GM12878 (cell line): ENCODE results near the gene PDCD11. TPM values are rescaled to one million over a fixed set of nuclear protein-coding genes. Genes with fewer than 3 reads are reported as not detected.

Source experiments
- ATAC-seq: fragments of 200-7000 bp; cut with Tn5 transposase; 3 replicates; pipeline ENCODE4 v1.9.1; 2020; ENCODE audit warnings: mild to moderate bottlenecking, moderate library complexity
- BruUV-seq: library from RNA; stranded (reverse); fragments of 400-500 nt; replicated peaks from 2 replicates; lab custom pipeline; 2021; lab: Mats Ljungman, UMichigan
- CTCF ChIA-PET: fragments of 300-600 bp; sonication (Branson Sonifier 250); formaldehyde crosslinking; extraction: SDS; loops from one replicate; lab custom pipeline; 2021; ENCODE audit warnings: inconsistent platforms; lab: Yijun Ruan, JAX
- POLR2A ChIA-PET: fragments of 350-600 bp; formaldehyde crosslinking; extraction: SDS; loops from one replicate; lab custom pipeline; 2021; ENCODE audit warnings: inconsistent platforms; lab: Charles Lee
- RAD21 ChIA-PET: fragments of 300-600 bp; sonication (Branson Sonifier 250); formaldehyde crosslinking; loops from one replicate; lab custom pipeline; 2023; ENCODE audit warnings: antibody characterized with exemption; ENCODE audit not compliant: unreplicated experiment; lab: Charles Lee
- SMC1A ChIA-PET: fragments of 300-600 bp; sonication (Branson Sonifier 250); formaldehyde crosslinking; loops from one replicate; lab custom pipeline; 2023; ENCODE audit not compliant: unreplicated experiment, uncharacterized antibody; lab: Charles Lee
- DNase-seq: peaks from one replicate; pipeline ENCODE4 v3.0.0-alpha.2; 2011; ENCODE audit warnings: low read depth, low spot score
- FAIRE-seq: peaks from 3 replicates; lab custom pipeline; 2011; peaks lifted over from hg19 to GRCh38; lab: Jason Lieb, UNC
- H2AFZ ChIP-seq: 2 replicates; pipeline ENCODE4 v1.6.0; 2011; ENCODE audit warnings: low read depth, low read length, control low read depth; ENCODE audit not compliant: control insufficient read depth
- H3K27ac ChIP-seq: 2 replicates; pipeline ENCODE4 v1.5.1; 2011; ENCODE audit warnings: control low read depth; ENCODE audit not compliant: control insufficient read depth, insufficient read depth
- H3K27me3 ChIP-seq, 2 experiments: replicated peaks in 1 of 2; 2 replicates each; pipeline versions ENCODE4 v1.6.0 to v1.6.1; 2011; ENCODE audit warnings: low read length in 1 of 2; ENCODE audit not compliant: control insufficient read depth in 2 of 2, insufficient read depth in 2 of 2
- H3K36me3 ChIP-seq, 2 experiments: 2 replicates each; pipeline ENCODE4 v1.5.1; 2011; ENCODE audit warnings: low read length in 1 of 2; ENCODE audit not compliant: control insufficient read depth in 2 of 2, insufficient read depth in 2 of 2
- H3K4me1 ChIP-seq: 2 replicates; pipeline ENCODE4 v1.6.1; 2011; ENCODE audit warnings: mild to moderate bottlenecking, low read length, moderate library complexity, mixed read lengths; ENCODE audit not compliant: control insufficient read depth, insufficient read depth
- H3K4me2 ChIP-seq: 2 replicates; pipeline ENCODE4 v1.6.0; 2011; ENCODE audit warnings: control low read depth; ENCODE audit not compliant: control insufficient read depth, insufficient read depth
- H3K4me3 ChIP-seq: fragments of 200-600 bp; sonication (generic); 2 replicates; pipeline ENCODE4 v1.5.1; 2016
- H3K79me2 ChIP-seq: 2 replicates; pipeline ENCODE4 v1.6.0; 2011; ENCODE audit warnings: low read length; ENCODE audit not compliant: control insufficient read depth, insufficient read depth
- H3K9ac ChIP-seq: 2 replicates; pipeline ENCODE4 v1.8.0; 2011; ENCODE audit warnings: low read length, control low read depth, mixed read lengths; ENCODE audit not compliant: control insufficient read depth, insufficient read depth
- H3K9me3 ChIP-seq: replicated peaks from 3 replicates; pipeline ENCODE4 v1.5.1; 2011; ENCODE audit warnings: mild to moderate bottlenecking, low read length; ENCODE audit not compliant: control insufficient read depth, insufficient read depth
- H4K20me1 ChIP-seq: 2 replicates; pipeline ENCODE4 v1.6.0; 2011; ENCODE audit not compliant: control insufficient read depth, insufficient read depth
- CBX3 ChIP-seq: fragments of 200-600 bp; sonication (generic); IDR thresholded peaks from 2 replicates; pipeline ENCODE4 v1.6.1; 2016; ENCODE audit warnings: low read depth, borderline replicate concordance
- CHD2 ChIP-seq: IDR thresholded peaks from 2 replicates; pipeline ENCODE4 v1.6.1; 2011; ENCODE audit warnings: low read depth, low read length, improper control_type of control experiment, borderline replicate concordance
- CREB1 ChIP-seq: IDR thresholded peaks from 2 replicates; pipeline ENCODE4 v1.6.1; 2012; ENCODE audit warnings: low read depth, mild to moderate bottlenecking, inconsistent platforms
- EZH2 ChIP-seq: IDR thresholded peaks from 2 replicates; pipeline ENCODE4 v1.6.1; 2012; ENCODE audit warnings: low read depth, mild to moderate bottlenecking, control low read depth, inconsistent platforms, low read length, borderline replicate concordance; ENCODE audit not compliant: control insufficient read depth
- FOXK2 ChIP-seq: fragments of 450-650 bp; IDR thresholded peaks from 2 replicates; pipeline ENCODE4 v1.6.1; 2017; ENCODE audit warnings: mild to moderate bottlenecking, moderate library complexity
- GATAD2B ChIP-seq: fragments of 450-650 bp; conservative IDR thresholded peaks from 2 replicates; pipeline ENCODE4 v1.6.1; 2017; ENCODE audit warnings: low read depth, mild to moderate bottlenecking, moderate library complexity
- HCFC1 ChIP-seq: fragments of 150-350 bp; IDR thresholded peaks from 2 replicates; pipeline ENCODE4 v1.6.1; 2014; ENCODE audit warnings: low read length
- IKZF1 ChIP-seq: fragments of 450-650 bp; conservative IDR thresholded peaks from 2 replicates; pipeline ENCODE4 v1.6.1; 2017; ENCODE audit warnings: antibody characterized with exemption, mild to moderate bottlenecking
- MAX ChIP-seq: IDR thresholded peaks from 2 replicates; pipeline ENCODE4 v1.6.1; 2012; ENCODE audit warnings: low read depth, low read length, improper control_type of control experiment
- NFYB ChIP-seq: IDR thresholded peaks from 2 replicates; pipeline ENCODE4 v1.6.1; 2011; ENCODE audit warnings: low read depth, mild to moderate bottlenecking, low read length, improper control_type of control experiment, moderate library complexity; ENCODE audit not compliant: insufficient read depth
- NR2F1 ChIP-seq: fragments of 450-650 bp; conservative IDR thresholded peaks from 2 replicates; pipeline ENCODE4 v1.6.1; 2017; ENCODE audit warnings: mild to moderate bottlenecking
- RAD51 ChIP-seq: fragments of 450-650 bp; IDR thresholded peaks from 2 replicates; pipeline ENCODE4 v1.6.1; 2016; ENCODE audit warnings: moderate library complexity, mild to moderate bottlenecking, inconsistent platforms
- RBBP5 ChIP-seq: fragments of 200-600 bp; sonication (generic); conservative IDR thresholded peaks from 2 replicates; pipeline ENCODE4 v1.6.1; 2016
- SIX5 ChIP-seq: IDR thresholded peaks from 2 replicates; pipeline ENCODE4 v1.6.1; 2011; ENCODE audit warnings: mild to moderate bottlenecking, low read depth, low read length, moderate library complexity; ENCODE audit not compliant: severe bottlenecking
- SMARCA5 ChIP-seq: fragments of 450-650 bp; IDR thresholded peaks from 2 replicates; pipeline ENCODE4 v1.6.1; 2017; ENCODE audit warnings: mild to moderate bottlenecking
- SPI1 ChIP-seq: IDR thresholded peaks from 2 replicates; pipeline ENCODE4 v1.6.1; 2011; ENCODE audit warnings: low read depth, mild to moderate bottlenecking, low read length, moderate library complexity, borderline replicate concordance; ENCODE audit not compliant: insufficient read depth
- SRF ChIP-seq, 2 experiments: IDR thresholded peaks; 2 replicates each; pipeline ENCODE4 v1.6.1; 2011; ENCODE audit warnings: low read depth in 2 of 2, low read length in 2 of 2, mild to moderate bottlenecking in 1 of 2, moderate library complexity in 1 of 2
- STAT1 ChIP-seq: fragments of 450-650 bp; conservative IDR thresholded peaks from 2 replicates; pipeline ENCODE4 v1.6.1; 2014; ENCODE audit warnings: antibody characterized with exemption, mild to moderate bottlenecking
- YBX1 ChIP-seq: fragments of 450-650 bp; IDR thresholded peaks from 2 replicates; pipeline ENCODE4 v1.6.1; 2016; ENCODE audit warnings: antibody characterized with exemption
- ZZZ3 ChIP-seq: IDR thresholded peaks from 2 replicates; pipeline ENCODE4 v1.6.1; 2011; ENCODE audit warnings: low read depth; ENCODE audit not compliant: control insufficient read depth, insufficient read length
- WGBS: methylation state at CpG from one replicate; pipeline ENCODE4 v1.1.6; 2016; ENCODE audit warnings: low lambda C conversion rate; ENCODE audit not compliant: insufficient replicate concordance, insufficient coverage; ENCODE audit errors: missing lambda C conversion rate; 5-methylcytosine and 5-hydroxymethylcytosine counted together
- in situ Hi-C: fragments of 300-500 bp; cut with MboI; formaldehyde crosslinking; loops from 9 replicates; pipeline ENCODE4 v1.14.3; 2018; ENCODE audit warnings: mixed read lengths
- intact Hi-C: fragments of 100-400 bp; cut with micrococcal nuclease; formaldehyde crosslinking; loops from one replicate; pipeline ENCODE4 v1.14.2; 2022; ENCODE audit not compliant: unreplicated experiment
- polyA plus RNA-seq, 11 experiments: library from polyadenylated mRNA; depleted of rRNA in 4 of 11; unstranded in 6 of 11; stranded (reverse) in 5 of 11; fragments of >200 nt; fragmentation: Nextera tagmentation in 4 of 11; fragmentation: Illumina TruSeq in 1 of 11; extraction: Ambion mirVana in 4 of 11; extraction: Trizol in 1 of 11; gene quantifications; 1 replicate in 1 of 11; 2 replicates in 10 of 11; pipeline versions ENCODE4 v1.2.1 to v1.2.3, GENCODE V29; 2011 to 2016; ENCODE audit warnings: inconsistent platforms in 2 of 11, missing spikeins in 2 of 11, low read depth in 1 of 11
- total RNA-seq, 4 experiments: library from RNA; depleted of rRNA in 3 of 4; stranded (reverse); fragments of >200 nt in 3 of 4; fragmentation: Illumina TruSeq in 1 of 4; extraction: Trizol in 1 of 4; gene quantifications; 2 replicates each; pipeline versions ENCODE4 v1.2.1 to v1.2.3, GENCODE V29; 2013 to 2021
- TF ChIP-seq, protein P1 (sequence below): fragments of 450-650 bp; IDR thresholded peaks from 2 replicates; pipeline ENCODE4 v1.6.1; 2017; ENCODE audit warnings: mild to moderate bottlenecking

Gene PDCD11
- total and polyA plus RNA-seq, 10 of the 15 experiments (the other 5 are each of a cell fraction or from before 2014, with no cell fraction given) = 13.9 to 69.7 (median 44.8) TPM

GRCh38 chr10:103476046-103476768 is 79.8 kb downstream of the PDCD11 start (continued):
- TF ChIP-seq, protein P1, sequence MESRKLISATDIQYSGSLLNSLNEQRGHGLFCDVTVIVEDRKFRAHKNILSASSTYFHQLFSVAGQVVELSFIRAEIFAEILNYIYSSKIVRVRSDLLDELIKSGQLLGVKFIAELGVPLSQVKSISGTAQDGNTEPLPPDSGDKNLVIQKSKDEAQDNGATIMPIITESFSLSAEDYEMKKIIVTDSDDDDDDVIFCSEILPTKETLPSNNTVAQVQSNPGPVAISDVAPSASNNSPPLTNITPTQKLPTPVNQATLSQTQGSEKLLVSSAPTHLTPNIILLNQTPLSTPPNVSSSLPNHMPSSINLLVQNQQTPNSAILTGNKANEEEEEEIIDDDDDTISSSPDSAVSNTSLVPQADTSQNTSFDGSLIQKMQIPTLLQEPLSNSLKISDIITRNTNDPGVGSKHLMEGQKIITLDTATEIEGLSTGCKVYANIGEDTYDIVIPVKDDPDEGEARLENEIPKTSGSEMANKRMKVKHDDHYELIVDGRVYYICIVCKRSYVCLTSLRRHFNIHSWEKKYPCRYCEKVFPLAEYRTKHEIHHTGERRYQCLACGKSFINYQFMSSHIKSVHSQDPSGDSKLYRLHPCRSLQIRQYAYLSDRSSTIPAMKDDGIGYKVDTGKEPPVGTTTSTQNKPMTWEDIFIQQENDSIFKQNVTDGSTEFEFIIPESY = no peak
- TF ChIP-seq ZZZ3 = no peak

DNA sequence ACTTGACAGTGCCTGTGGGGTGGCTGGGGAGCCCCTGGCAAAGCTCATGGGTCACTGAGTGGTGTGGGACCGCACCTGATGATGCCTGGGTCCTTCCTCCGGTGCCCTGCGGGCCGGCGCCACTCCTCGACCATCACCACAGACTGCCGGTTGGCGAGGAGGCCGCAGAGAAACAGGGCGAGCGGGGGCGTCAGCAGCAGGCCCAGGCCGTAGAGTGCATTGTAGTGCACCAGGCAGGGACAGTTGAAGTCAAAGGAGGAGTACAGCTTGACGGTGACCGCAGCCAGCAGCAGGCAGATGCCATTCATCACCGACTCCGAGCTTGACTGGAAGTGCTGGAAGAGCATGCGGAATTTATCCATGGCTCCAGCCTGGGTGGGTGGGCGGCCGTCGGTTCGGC is 82.2 kb downstream of the PDCD11 start:
- TF ChIP-seq RBBP5 (no peak), MAX (no peak), FOXK2 (no peak), CBX3 (no peak), STAT1 (no peak), IKZF1 (no peak), HCFC1 (no peak), SPI1 (no peak), SIX5 (no peak), NR2F1 (no peak), GATAD2B (no peak), RAD51 (no peak), NFYB (no peak), SMARCA5 (no peak), CHD2 (no peak), CREB1 (no peak), EZH2 (no peak), SRF (IDR thresholded peaks at IDR 0.05; ENCODE audit: low read depth in 2 of 2, low read length in 2 of 2) (no peak), YBX1 (no peak)
- H2AFZ ChIP-seq = no peak overlapping the region
- intact Hi-C loops = no loop called here
- POLR2A ChIA-PET = no interaction called here
- H3K27ac ChIP-seq = no peak overlapping the region
- H4K20me1 ChIP-seq = no peaks in the 10 kb centered on the region
- CTCF ChIA-PET = interaction anchor here (1.1 to 10.6 kb wide), 3 partner anchors 31 to 208 kb away, joined by 3 to 195 read pairs (median 163); partner anchors contain the start of gene CALHM2
- ATAC-seq = no peak
- H3K4me1 ChIP-seq = peaks cover 7% of the 10 kb centered on the region
- SMC1A ChIA-PET = interaction anchor here (3.2 to 9.8 kb wide), 3 partner anchors 28 to 61 kb away, joined by 32 to 124 read pairs (median 85); partner anchors contain the start of gene CALHM2
- no peaks in the 10 kb centered on the region for H3K27me3 ChIP-seq
- no peaks in the 10 kb centered on the region for H3K79me2 ChIP-seq
- in situ Hi-C loops = loop anchor here (5.0 kb wide), 1 partner anchor 61 kb away; no protein-coding TSS in a partner anchor
- WGBS = 89% methylated on average over 22 of the region's 22 CpGs
- no peaks in the 10 kb centered on the region for H3K9me3 ChIP-seq
- H3K4me2 ChIP-seq = no peak overlapping the region
- H3K36me3 ChIP-seq = no peaks in the 10 kb centered on the region
- no TSS peak for BruUV-seq
- RAD21 ChIA-PET = interaction anchor here (1.2 kb wide), 1 partner anchor 63 kb away, joined by 3 read pairs; no protein-coding TSS in a partner anchor
- H3K9ac ChIP-seq = no peak overlapping the region
- no peak for DNase-seq
- no peak for FAIRE-seq
- H3K4me3 ChIP-seq = no peak overlapping the region
